Right ventricle myocardium superior (tissue), 1 donor: Measurements from ENCODE around the gene ZC3H7A. TPM values are rescaled to one million over a fixed set of nuclear protein-coding genes. Genes with fewer than 3 reads are reported as not detected.

Source experiments
- ATAC-seq: fragments of 200-7000 bp; cut with Tn5 transposase; one replicate; pipeline ENCODE4 v1.9.1; 2020; ENCODE audit warnings: mild to moderate bottlenecking; ENCODE audit not compliant: poor library complexity
- DNase-seq: peaks from one replicate; pipeline ENCODE4 v3.0.0-alpha.2; 2020
- intact Hi-C: fragments of 100-400 bp; cut with DNase I; formaldehyde crosslinking; loops from one replicate; pipeline ENCODE4 v1.11.2; 2022
- total RNA-seq: library from RNA; stranded (reverse); fragmentation: NEBNext Ultra II Directional; extraction: Animal tissue kit (Norgen Biotek cat#: 25700); gene quantifications from one replicate; pipeline ENCODE4 v1.2.1, GENCODE V29; 2021
- donor health status: DM: no; HTN: yes; CAD: no; lungs with severe emphysema.

ZC3H7A gene
- total RNA-seq, 1 donor from 2014 or later = 23.7 TPM

- intact Hi-C loops = loop anchor here (5.0 kb wide), 2 partner anchors 187 to 322 kb away; no protein-coding TSS in a partner anchor
- DNase-seq (no peak), ATAC-seq (no peak)
These were observed 77.3 kb downstream of the ZC3H7A start for GRCh38 chr16:11719762-11720161.

GRCh38 chr16:11719171-11719570, 77.9 kb downstream of the ZC3H7A start:
- ATAC-seq = no peak
- intact Hi-C loops = loop anchor here (5.0 kb wide), 2 partner anchors 187 to 322 kb away; no protein-coding TSS in a partner anchor
- no peak for DNase-seq

GRCh38 chr16:11717811-11718210, 79.2 kb downstream of the ZC3H7A start:
- no peak for ATAC-seq
- intact Hi-C loops = loop anchor here (5.0 kb wide), 2 partner anchors 186 to 321 kb away; no protein-coding TSS in a partner anchor
- DNase-seq = no peak

DNA sequence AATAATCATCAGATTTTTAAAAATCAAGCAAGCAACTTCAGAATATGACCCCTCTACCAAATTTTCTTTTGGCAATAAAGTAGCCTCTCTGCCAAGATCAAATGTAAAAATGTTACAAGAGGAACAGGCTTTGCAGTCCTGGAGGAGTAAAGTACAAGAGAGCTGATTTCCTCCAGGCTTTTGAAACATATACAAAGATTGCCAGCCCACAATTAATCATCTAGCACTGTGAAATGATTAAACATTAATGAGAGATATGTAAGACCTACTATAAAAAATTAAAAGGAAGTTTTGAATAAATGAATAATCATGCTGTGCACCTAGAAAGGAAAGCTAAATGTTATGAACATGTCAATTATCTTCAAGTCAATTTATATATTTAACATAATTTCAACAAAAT, 80.7 kb downstream of the ZC3H7A start:
- ATAC-seq (no peak), DNase-seq (no peak)
- intact Hi-C loops = loop anchor here (5.0 kb wide), 2 partner anchors 184 to 319 kb away; no protein-coding TSS in a partner anchor

DNA sequence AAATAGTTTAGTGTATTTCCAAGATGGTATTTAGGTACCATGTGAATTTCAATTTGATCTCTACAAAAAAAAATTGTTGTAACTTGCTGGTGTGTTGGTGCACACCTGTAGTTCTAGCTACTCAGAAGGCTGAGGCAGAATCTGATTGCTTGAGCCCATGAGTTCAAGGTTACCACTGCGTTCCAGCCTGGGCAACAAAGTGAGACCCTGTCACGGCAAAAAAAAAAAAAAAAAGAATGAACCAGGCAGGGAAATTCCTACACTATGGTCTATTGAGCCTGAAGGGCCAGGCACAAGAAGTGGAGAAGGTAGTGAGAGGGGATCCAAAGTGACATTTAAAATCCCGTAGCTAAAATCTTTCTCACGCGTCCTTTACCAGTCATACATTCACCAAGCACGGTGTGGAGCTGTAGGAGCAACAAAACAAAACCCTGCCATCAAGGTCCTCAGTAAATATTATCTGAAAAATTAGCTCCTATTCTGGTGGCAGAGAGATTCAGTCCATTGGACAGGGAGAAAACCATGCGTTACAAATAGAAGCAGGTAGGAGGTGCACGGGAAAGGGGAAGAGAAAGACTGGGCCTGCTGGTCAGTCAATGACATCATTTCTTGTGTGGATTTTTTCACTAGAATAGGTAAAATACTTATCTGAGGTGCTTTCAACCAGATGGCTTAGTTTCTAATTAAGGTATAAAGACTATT, 81.7 kb downstream of the ZC3H7A start:
- intact Hi-C loops = loop anchor here (5.0 kb wide), 2 partner anchors 183 to 318 kb away; no protein-coding TSS in a partner anchor
- ATAC-seq (no peak), DNase-seq (no peak)

DNA sequence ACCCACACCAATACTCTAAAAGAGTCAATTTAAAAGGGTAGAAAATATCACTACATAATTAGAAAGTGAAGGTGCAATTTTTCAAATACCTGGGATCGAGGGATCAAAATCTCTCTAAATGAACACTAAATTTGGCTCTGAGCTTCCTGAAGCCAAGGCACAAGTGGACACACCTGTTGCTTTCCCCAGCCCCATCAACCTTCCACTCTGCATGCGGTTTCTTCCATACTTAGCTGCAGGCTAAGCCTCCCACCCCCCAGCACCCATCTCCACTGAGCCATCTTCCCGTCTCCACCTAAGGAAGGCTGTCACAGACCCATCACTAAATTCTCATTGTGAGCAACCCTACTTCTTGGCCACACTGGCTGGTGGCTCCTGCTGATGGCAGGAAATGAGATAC, 84.9 kb downstream of the ZC3H7A start:
- intact Hi-C loops = no loop called here
- ATAC-seq = no peak
- no peak for DNase-seq

- ATAC-seq = peak; percentile 56
- no peak for DNase-seq
- intact Hi-C loops = no loop called here
These were observed 85.4 kb downstream of the ZC3H7A start for GRCh38 chr16:11711662-11712061.

GRCh38 chr16:11708421-11708820, 88.6 kb downstream of the ZC3H7A start:
- intact Hi-C loops = no loop called here
- DNase-seq = no peak
- no peak for ATAC-seq

- ATAC-seq (no peak), DNase-seq (no peak)
- intact Hi-C loops = no loop called here
These were observed 89.3 kb downstream of the ZC3H7A start for GRCh38 chr16:11707679-11708197.

DNA sequence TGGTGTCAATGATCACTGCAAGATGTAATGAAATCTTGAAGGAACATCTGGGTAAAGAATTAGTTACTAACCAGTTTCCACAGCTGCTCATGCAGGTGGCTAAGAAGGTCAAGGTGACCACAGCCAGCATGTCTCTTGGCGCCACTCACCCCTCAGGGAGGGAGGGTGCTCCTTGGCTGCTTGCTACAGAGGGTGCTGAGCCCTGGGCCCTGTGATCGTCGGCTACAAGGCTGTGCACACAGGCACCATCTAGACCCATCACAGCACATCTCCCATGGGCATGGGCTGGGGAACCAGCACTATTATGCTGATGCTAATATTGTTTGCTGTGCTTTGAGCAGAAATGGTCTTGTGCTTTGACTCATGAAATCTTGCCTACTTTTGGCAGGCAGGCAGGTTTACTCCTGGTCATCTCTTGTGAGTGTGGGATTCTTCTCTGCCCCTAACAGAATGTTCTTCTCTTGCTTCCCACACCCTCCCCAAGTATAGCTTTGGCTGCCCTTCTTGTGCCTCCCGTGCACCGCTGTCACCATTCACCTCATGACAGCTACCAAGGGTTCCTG, 90.8 kb downstream of the ZC3H7A start:
- ATAC-seq (peak; percentile 93), DNase-seq (no peak)
- intact Hi-C loops = no loop called here

- no peak for DNase-seq
- intact Hi-C loops = no loop called here
- ATAC-seq = no peak
These were observed 91.6 kb downstream of the ZC3H7A start for GRCh38 chr16:11705311-11706025.

Other genes starting within 250 kb of the ZC3H7A start
- 74.3 TPM for gene LITAF, start 210.3 kb downstream of the ZC3H7A start, total RNA-seq
- 28.3 TPM for gene SNN, start 128.8 kb downstream of the ZC3H7A start, total RNA-seq
- gene TXNDC11, start 54.4 kb downstream of the ZC3H7A start, total RNA-seq = 18.6 TPM
- 101 TPM for gene RSL1D1, start 54.3 kb upstream of the ZC3H7A start, total RNA-seq
- gene GSPT1, start 118.7 kb upstream of the ZC3H7A start, total RNA-seq = 88.3 TPM
- gene NPIPB2, start 144.8 kb upstream of the ZC3H7A start, total RNA-seq = 1.6 TPM
- not detected for gene TNFRSF17, start 168.0 kb upstream of the ZC3H7A start, total RNA-seq
- 16.5 TPM for gene SNX29, start 179.5 kb upstream of the ZC3H7A start, total RNA-seq